ENCODE measurements around the gene EIF4B. TPM values are rescaled to one million over a fixed set of nuclear protein-coding genes. Genes with fewer than 3 reads are reported as not detected.
"Not testable (repeated sequence)": the region's sequence is repeated elsewhere in the genome, so short reads cannot be mapped to it uniquely, and the experiment has no call there.

Gene EIF4B
- total RNA-seq, 4 donors from 2014 or later: 297 to 484 (median 401) TPM

DNA sequence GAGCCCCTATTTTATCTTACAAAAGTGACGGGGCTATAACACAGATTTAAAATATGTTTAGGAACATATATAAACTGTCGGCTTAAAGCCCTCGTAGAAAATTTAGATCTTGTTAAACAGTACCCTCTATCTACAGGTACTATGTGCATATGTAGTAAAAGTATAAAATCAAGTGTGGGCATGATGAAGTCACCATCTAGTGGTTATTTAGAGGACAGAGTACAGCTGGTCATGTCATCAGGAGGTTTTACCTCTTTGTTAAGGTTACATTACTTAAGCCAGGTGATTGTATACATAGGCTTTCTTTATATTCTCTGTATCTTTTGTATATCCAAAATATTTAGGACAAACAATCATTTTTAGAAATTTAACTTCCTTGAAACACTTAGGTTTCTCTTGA lies 25.4 kb downstream of the EIF4B start:
- Histone ChIP-seq H3K36me3 (peaks cover 6 to 92% (median 55%) of the 10 kb centered on the region in 3 donors), H3K27me3 (no peaks in the 10 kb centered on the region), H3K9me3 (no peaks in the 10 kb centered on the region), H3K4me3 (no peak overlapping the region), H3K27ac (no peak overlapping the region), H3K4me1 (peaks cover 0 to 7% (median 0%) of the 10 kb centered on the region in 4 donors)
- 89% methylated on average over 3 of the region's 3 CpGs for WGBS, 2 donors
- DNase-seq (ENCODE audit: low spot score in 2 of 2): no peak
- no peak for TF ChIP-seq EP300 (IDR thresholded peaks at IDR 0.05)
- TF ChIP-seq, protein P1, sequence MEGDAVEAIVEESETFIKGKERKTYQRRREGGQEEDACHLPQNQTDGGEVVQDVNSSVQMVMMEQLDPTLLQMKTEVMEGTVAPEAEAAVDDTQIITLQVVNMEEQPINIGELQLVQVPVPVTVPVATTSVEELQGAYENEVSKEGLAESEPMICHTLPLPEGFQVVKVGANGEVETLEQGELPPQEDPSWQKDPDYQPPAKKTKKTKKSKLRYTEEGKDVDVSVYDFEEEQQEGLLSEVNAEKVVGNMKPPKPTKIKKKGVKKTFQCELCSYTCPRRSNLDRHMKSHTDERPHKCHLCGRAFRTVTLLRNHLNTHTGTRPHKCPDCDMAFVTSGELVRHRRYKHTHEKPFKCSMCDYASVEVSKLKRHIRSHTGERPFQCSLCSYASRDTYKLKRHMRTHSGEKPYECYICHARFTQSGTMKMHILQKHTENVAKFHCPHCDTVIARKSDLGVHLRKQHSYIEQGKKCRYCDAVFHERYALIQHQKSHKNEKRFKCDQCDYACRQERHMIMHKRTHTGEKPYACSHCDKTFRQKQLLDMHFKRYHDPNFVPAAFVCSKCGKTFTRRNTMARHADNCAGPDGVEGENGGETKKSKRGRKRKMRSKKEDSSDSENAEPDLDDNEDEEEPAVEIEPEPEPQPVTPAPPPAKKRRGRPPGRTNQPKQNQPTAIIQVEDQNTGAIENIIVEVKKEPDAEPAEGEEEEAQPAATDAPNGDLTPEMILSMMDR (IDR thresholded peaks at IDR 0.05): no peak
- TF ChIP-seq POLR2A (IDR thresholded peaks at IDR 0.05): no peak

DNA sequence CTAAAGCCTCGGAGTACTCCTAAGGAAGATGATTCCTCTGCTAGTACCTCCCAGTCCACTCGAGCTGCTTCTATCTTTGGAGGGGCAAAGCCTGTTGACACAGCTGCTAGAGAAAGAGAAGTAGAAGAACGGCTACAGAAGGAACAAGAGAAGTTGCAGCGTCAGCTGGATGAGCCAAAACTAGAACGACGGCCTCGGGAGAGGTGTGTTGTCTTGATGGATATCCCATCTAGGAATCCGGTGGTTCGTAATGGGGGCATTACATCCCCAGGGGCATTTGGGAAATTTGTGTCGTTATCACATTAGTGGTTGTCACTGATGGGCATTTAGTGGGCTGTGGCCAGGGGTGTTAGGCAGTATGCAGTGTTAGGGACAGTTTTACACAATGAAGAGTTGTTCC lies 27.6 kb downstream of the EIF4B start:
- H3K27me3 ChIP-seq; H3K9me3 ChIP-seq; H3K4me3 ChIP-seq; DNase-seq (ENCODE audit: low spot score in 2 of 2): not testable (repeated sequence)
- Histone ChIP-seq H3K4me1 (peaks cover 0 to 18% (median 2%) of the 10 kb centered on the region in 4 donors), H3K36me3 (peaks cover 6 to 90% (median 50%) of the 10 kb centered on the region in 3 donors), H3K27ac (peak overlapping the region in 1 of 4 donors; percentile 13)
- WGBS, 2 donors: 57 to 58% methylated on average over 10 of the region's 10 CpGs

DNA sequence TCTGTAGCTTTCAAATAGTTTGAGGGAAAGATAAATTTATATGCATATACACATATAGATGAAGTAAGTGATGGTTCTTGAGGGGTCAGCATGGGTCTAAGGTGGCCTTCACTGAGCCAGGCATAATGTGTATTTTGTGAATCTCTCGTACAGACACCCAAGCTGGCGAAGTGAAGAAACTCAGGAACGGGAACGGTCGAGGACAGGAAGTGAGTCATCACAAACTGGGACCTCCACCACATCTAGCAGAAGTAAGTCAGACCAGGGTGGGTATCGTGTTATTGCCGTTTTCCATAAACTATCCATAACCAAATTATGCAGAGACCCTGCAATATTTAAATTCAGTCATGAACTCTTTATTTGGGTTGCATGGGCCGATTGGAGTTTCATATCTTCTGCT lies 28.2 kb downstream of the EIF4B start:
- H3K27me3 ChIP-seq: no peaks in the 10 kb centered on the region
- 77 to 79% methylated on average over 8 of the region's 8 CpGs for WGBS, 2 donors
- H3K4me3 ChIP-seq: no peak overlapping the region
- H3K4me1 ChIP-seq: peaks cover 0 to 24% (median 2%) of the 10 kb centered on the region in 4 donors
- no peaks in the 10 kb centered on the region for H3K9me3 ChIP-seq
- no peak for DNase-seq (ENCODE audit: low spot score in 2 of 2)
- TF ChIP-seq, protein P1 (IDR thresholded peaks at IDR 0.05): no peak
- TF ChIP-seq POLR2A (IDR thresholded peaks at IDR 0.05): no peak
- no peak for TF ChIP-seq EP300 (IDR thresholded peaks at IDR 0.05)
- peaks cover 6 to 89% (median 48%) of the 10 kb centered on the region in 3 donors for H3K36me3 ChIP-seq
- peak overlapping the region in 1 of 4 donors; percentile 13 for H3K27ac ChIP-seq

DNA sequence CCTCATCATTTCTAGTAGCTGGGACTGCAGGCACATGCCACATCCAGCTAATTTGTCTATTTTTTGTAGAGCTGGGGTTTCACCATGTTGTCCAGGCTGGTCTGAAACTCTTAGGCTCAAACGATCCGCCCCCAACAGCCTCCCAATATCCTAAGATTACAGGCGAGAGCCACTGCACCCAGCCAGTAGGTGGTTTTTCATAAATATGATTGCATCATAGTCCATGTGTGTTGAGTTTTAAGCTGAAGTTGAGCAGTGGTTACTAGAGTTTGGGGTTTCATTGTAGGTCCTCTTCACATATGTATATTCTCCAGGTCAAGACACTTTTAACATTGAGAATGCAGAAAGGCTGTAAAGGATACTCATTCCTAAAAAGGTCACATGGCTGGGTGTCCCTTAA lies 30.5 kb downstream of the EIF4B start:
- WGBS, 2 donors: 91 to 96% methylated on average over 3 of the region's 3 CpGs

DNA sequence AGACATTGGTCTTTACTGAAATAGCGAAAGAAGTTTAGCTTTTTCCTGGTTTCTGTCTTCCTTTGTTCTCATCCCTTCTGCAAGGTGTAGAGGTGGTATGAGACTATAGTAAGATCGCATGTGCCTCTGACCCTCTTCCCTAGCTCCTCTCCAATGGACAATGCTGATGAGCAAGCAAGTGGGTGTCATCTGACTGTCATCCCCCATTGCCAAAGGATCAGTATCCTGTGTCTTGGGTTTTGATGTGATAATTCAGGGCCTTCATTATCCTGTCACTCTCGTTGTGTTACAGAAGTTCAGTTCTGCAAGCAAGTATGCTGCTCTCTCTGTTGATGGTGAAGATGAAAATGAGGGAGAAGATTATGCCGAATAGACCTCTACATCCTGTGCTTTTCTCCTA lies 33.6 kb downstream of the EIF4B start:
- Histone ChIP-seq H3K4me1 (peaks cover 0 to 47% (median 24%) of the 10 kb centered on the region in 4 donors), H3K9me3 (no peaks in the 10 kb centered on the region), H3K4me3 (no peak overlapping the region), H3K36me3 (peaks cover 4 to 52% (median 20%) of the 10 kb centered on the region in 3 donors), H3K27ac (peak overlapping the region in 2 of 4 donors; percentile 86 to 89), H3K27me3 (no peaks in the 10 kb centered on the region)
- TF ChIP-seq POLR2A (IDR thresholded peaks at IDR 0.05) (no peak), EP300 (IDR thresholded peaks at IDR 0.05) (no peak)
- TF ChIP-seq, protein P1 (IDR thresholded peaks at IDR 0.05): no peak
- WGBS, 2 donors: 77 to 82% methylated on average over 4 of the region's 4 CpGs
- no peak for DNase-seq (ENCODE audit: low spot score in 2 of 2)

More for the DNA sequence above, 30.5 kb downstream of the EIF4B start:
- H3K27me3 ChIP-seq: no peaks in the 10 kb centered on the region
- peaks cover 0 to 28% (median 2%) of the 10 kb centered on the region in 4 donors for H3K4me1 ChIP-seq
- no peak for TF ChIP-seq EP300 (IDR thresholded peaks at IDR 0.05)
- TF ChIP-seq, protein P1 (IDR thresholded peaks at IDR 0.05): no peak
- H3K36me3 ChIP-seq: peaks cover 6 to 79% (median 36%) of the 10 kb centered on the region in 3 donors
- no peak overlapping the region for H3K4me3 ChIP-seq
- DNase-seq (ENCODE audit: low spot score in 2 of 2): no peak
- peak overlapping the region in 1 of 4 donors; percentile 10 for H3K27ac ChIP-seq
- no peaks in the 10 kb centered on the region for H3K9me3 ChIP-seq

Measured in tibial nerve (tissue), 4 donors.